ENCODE data around the gene NEU3.
A peak's percentile ranks its signal among the peaks of the same experiment; 100 is the strongest.

Gene NEU3

DNA sequence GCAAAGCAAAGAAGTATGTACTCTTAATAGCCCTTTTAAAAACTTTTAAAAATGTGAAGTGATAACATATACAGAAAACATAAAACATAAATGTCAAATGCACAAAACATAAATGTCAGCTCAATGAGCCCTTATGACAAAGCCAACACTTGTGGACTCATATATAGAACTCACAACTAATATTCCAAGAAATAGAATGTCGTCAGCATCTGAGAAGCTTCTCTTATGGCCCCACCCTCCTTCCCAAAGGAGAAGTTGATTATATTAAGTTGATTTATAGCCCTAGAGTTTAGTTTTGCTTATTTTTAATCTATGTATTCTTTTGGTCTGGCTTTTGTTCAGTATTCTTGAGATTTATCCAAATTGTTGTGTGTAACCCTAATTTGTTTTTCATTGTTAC is 13.8 kb downstream of the NEU3 start:
- no peak overlapping the region for H3K18ac ChIP-seq (ENCODE audit: low read length)
- H2BK15ac ChIP-seq (replicated peaks; ENCODE audit: low read depth): no peak overlapping the region
- DNase-seq: no peak
- H3K79me1 ChIP-seq (ENCODE audit: low read length): no peaks in the 10 kb centered on the region
- H3K27me3 ChIP-seq (ENCODE audit: insufficient read depth, low read length, poor library complexity): no peaks in the 10 kb centered on the region
- H3K36me3 ChIP-seq (ENCODE audit: control insufficient read depth, insufficient read depth, low read length): peaks cover 4% of the 10 kb centered on the region
- no peak overlapping the region for H2AK5ac ChIP-seq (ENCODE audit: low read length)
- H3K23ac ChIP-seq (ENCODE audit: low read length): no peak overlapping the region
- no peak overlapping the region for H3K56ac ChIP-seq (ENCODE audit: low read length)
- WGBS (ENCODE audit: extremely low coverage, insufficient coverage, low lambda C conversion rate): no CpG with 5 or more reads among the region's 1 CpG
- H3K27ac ChIP-seq (ENCODE audit: low read depth, low read length): no peak overlapping the region
- H4K5ac ChIP-seq (ENCODE audit: low read length): no peak overlapping the region
- no peak overlapping the region for H3K4me2 ChIP-seq (ENCODE audit: low read length)
- H3K4me1 ChIP-seq (ENCODE audit: control insufficient read depth, low read depth, low read length): no peaks in the 10 kb centered on the region
- H3K4ac ChIP-seq (ENCODE audit: low read depth, low read length): no peak overlapping the region
- no peaks in the 10 kb centered on the region for H3K79me2 ChIP-seq (ENCODE audit: control insufficient read depth, insufficient read depth, low read length)
- H2BK5ac ChIP-seq (ENCODE audit: low read length): no peak overlapping the region
- H4K8ac ChIP-seq (ENCODE audit: low read depth, low read length): no peak overlapping the region
- no peak overlapping the region for H3K9ac ChIP-seq (ENCODE audit: low read length)
- no peak overlapping the region for H2BK120ac ChIP-seq (ENCODE audit: low read depth, low read length)
- H3K4me3 ChIP-seq (ENCODE audit: low read length): no peak overlapping the region

DNA sequence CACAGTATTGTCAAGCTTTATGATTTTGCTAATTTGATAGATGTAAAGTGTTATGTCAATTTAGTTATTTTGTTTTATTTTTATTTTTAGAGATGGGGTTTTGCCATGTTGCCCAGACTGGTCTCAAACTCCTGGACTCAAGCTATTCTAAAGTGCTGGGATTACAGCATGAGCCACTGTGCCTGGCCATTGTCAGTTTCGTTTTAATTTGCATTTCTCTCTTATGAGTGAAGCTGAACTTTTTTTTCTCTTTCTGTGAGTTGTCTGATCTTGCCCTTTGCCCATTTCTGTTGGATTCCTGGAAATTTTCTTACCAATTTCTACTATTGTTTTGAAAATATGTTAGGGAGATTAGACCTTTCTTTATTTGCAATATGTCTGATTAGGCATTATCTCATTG is 15.5 kb downstream of the NEU3 start:
- Histone ChIP-seq H3K79me2 (ENCODE audit: control insufficient read depth, insufficient read depth, low read length) (no peaks in the 10 kb centered on the region), H3K4me2 (ENCODE audit: low read length) (no peak overlapping the region), H3K27ac (ENCODE audit: low read depth, low read length) (no peak overlapping the region), H3K79me1 (ENCODE audit: low read length) (no peaks in the 10 kb centered on the region), H2BK15ac (replicated peaks; ENCODE audit: low read depth) (no peak overlapping the region), H3K18ac (ENCODE audit: low read length) (no peak overlapping the region), H3K27me3 (ENCODE audit: insufficient read depth, low read length, poor library complexity) (no peaks in the 10 kb centered on the region), H2BK5ac (ENCODE audit: low read length) (no peak overlapping the region), H4K5ac (ENCODE audit: low read length) (no peak overlapping the region), H2BK120ac (ENCODE audit: low read depth, low read length) (no peak overlapping the region), H3K36me3 (ENCODE audit: control insufficient read depth, insufficient read depth, low read length) (peaks cover 4% of the 10 kb centered on the region), H3K56ac (ENCODE audit: low read length) (no peak overlapping the region), H3K4me1 (ENCODE audit: control insufficient read depth, low read depth, low read length) (no peaks in the 10 kb centered on the region), H3K4me3 (ENCODE audit: low read length) (no peak overlapping the region), H2AK5ac (ENCODE audit: low read length) (no peak overlapping the region), H3K4ac (ENCODE audit: low read depth, low read length) (no peak overlapping the region), H3K9ac (ENCODE audit: low read length) (no peak overlapping the region), H4K8ac (ENCODE audit: low read depth, low read length) (no peak overlapping the region), H3K23ac (ENCODE audit: low read length) (no peak overlapping the region)
- no CpG with 5 or more reads among the region's 1 CpG for WGBS (ENCODE audit: extremely low coverage, insufficient coverage, low lambda C conversion rate)
- DNase-seq: no peak

GRCh38 chr11:75011357-75011756 is 22.6 kb downstream of the NEU3 start:
- Histone ChIP-seq H2BK15ac (replicated peaks; ENCODE audit: low read depth) (no peak overlapping the region), H3K4me1 (ENCODE audit: control insufficient read depth, low read depth, low read length) (no peaks in the 10 kb centered on the region), H3K9ac (ENCODE audit: low read length) (no peak overlapping the region), H3K4me2 (ENCODE audit: low read length) (no peak overlapping the region), H2AK5ac (ENCODE audit: low read length) (no peak overlapping the region), H3K36me3 (ENCODE audit: control insufficient read depth, insufficient read depth, low read length) (no peaks in the 10 kb centered on the region), H3K56ac (ENCODE audit: low read length) (no peak overlapping the region), H3K4me3 (ENCODE audit: low read length) (no peak overlapping the region), H3K27ac (ENCODE audit: low read depth, low read length) (no peak overlapping the region), H4K8ac (ENCODE audit: low read depth, low read length) (no peak overlapping the region), H3K23ac (ENCODE audit: low read length) (no peak overlapping the region), H3K18ac (ENCODE audit: low read length) (no peak overlapping the region), H2BK120ac (ENCODE audit: low read depth, low read length) (no peak overlapping the region), H3K27me3 (ENCODE audit: insufficient read depth, low read length, poor library complexity) (no peaks in the 10 kb centered on the region), H3K79me2 (ENCODE audit: control insufficient read depth, insufficient read depth, low read length) (no peaks in the 10 kb centered on the region), H3K4ac (ENCODE audit: low read depth, low read length) (no peak overlapping the region), H2BK5ac (ENCODE audit: low read length) (no peak overlapping the region), H3K79me1 (ENCODE audit: low read length) (no peaks in the 10 kb centered on the region), H4K5ac (ENCODE audit: low read length) (no peak overlapping the region)
- DNase-seq: no peak
- no CpG with 5 or more reads among the region's 2 CpGs for WGBS (ENCODE audit: extremely low coverage, insufficient coverage, low lambda C conversion rate)

GRCh38 chr11:75011872-75012271 is 23.1 kb downstream of the NEU3 start:
- Histone ChIP-seq H4K8ac (ENCODE audit: low read depth, low read length) (no peak overlapping the region), H3K36me3 (ENCODE audit: control insufficient read depth, insufficient read depth, low read length) (no peaks in the 10 kb centered on the region), H3K79me2 (ENCODE audit: control insufficient read depth, insufficient read depth, low read length) (no peaks in the 10 kb centered on the region), H2BK120ac (ENCODE audit: low read depth, low read length) (no peak overlapping the region), H3K56ac (ENCODE audit: low read length) (no peak overlapping the region), H2BK5ac (ENCODE audit: low read length) (no peak overlapping the region), H4K5ac (ENCODE audit: low read length) (no peak overlapping the region), H3K4me3 (ENCODE audit: low read length) (no peak overlapping the region), H3K4ac (ENCODE audit: low read depth, low read length) (no peak overlapping the region), H3K27ac (ENCODE audit: low read depth, low read length) (no peak overlapping the region), H3K4me2 (ENCODE audit: low read length) (no peak overlapping the region), H2BK15ac (replicated peaks; ENCODE audit: low read depth) (no peak overlapping the region), H3K27me3 (ENCODE audit: insufficient read depth, low read length, poor library complexity) (no peaks in the 10 kb centered on the region), H3K9ac (ENCODE audit: low read length) (no peak overlapping the region), H3K4me1 (ENCODE audit: control insufficient read depth, low read depth, low read length) (no peaks in the 10 kb centered on the region), H3K79me1 (ENCODE audit: low read length) (no peaks in the 10 kb centered on the region), H3K18ac (ENCODE audit: low read length) (no peak overlapping the region), H3K23ac (ENCODE audit: low read length) (no peak overlapping the region), H2AK5ac (ENCODE audit: low read length) (no peak overlapping the region)
- no peak for DNase-seq
- no CpG with 5 or more reads among the region's 6 CpGs for WGBS (ENCODE audit: extremely low coverage, insufficient coverage, low lambda C conversion rate)

GRCh38 chr11:75013051-75013450 is 24.3 kb downstream of the NEU3 start:
- DNase-seq: peak; percentile 25
- no peaks in the 10 kb centered on the region for H3K79me1 ChIP-seq (ENCODE audit: low read length)
- no peaks in the 10 kb centered on the region for H3K4me1 ChIP-seq (ENCODE audit: control insufficient read depth, low read depth, low read length)
- no peak overlapping the region for H4K5ac ChIP-seq (ENCODE audit: low read length)
- H3K4me2 ChIP-seq (ENCODE audit: low read length): no peak overlapping the region
- H3K27ac ChIP-seq (ENCODE audit: low read depth, low read length): no peak overlapping the region
- no peaks in the 10 kb centered on the region for H3K79me2 ChIP-seq (ENCODE audit: control insufficient read depth, insufficient read depth, low read length)
- H2BK15ac ChIP-seq (replicated peaks; ENCODE audit: low read depth): no peak overlapping the region
- no peak overlapping the region for H4K8ac ChIP-seq (ENCODE audit: low read depth, low read length)
- no peak overlapping the region for H2BK120ac ChIP-seq (ENCODE audit: low read depth, low read length)
- no peak overlapping the region for H3K4ac ChIP-seq (ENCODE audit: low read depth, low read length)
- no peak overlapping the region for H2BK5ac ChIP-seq (ENCODE audit: low read length)
- no peak overlapping the region for H2AK5ac ChIP-seq (ENCODE audit: low read length)
- H3K36me3 ChIP-seq (ENCODE audit: control insufficient read depth, insufficient read depth, low read length): no peaks in the 10 kb centered on the region
- H3K56ac ChIP-seq (ENCODE audit: low read length): no peak overlapping the region
- H3K23ac ChIP-seq (ENCODE audit: low read length): no peak overlapping the region
- H3K9ac ChIP-seq (ENCODE audit: low read length): no peak overlapping the region
- no peak overlapping the region for H3K18ac ChIP-seq (ENCODE audit: low read length)
- no peaks in the 10 kb centered on the region for H3K27me3 ChIP-seq (ENCODE audit: insufficient read depth, low read length, poor library complexity)
- no peak overlapping the region for H3K4me3 ChIP-seq (ENCODE audit: low read length)

- no CpG with 5 or more reads among the region's 1 CpG for WGBS (ENCODE audit: extremely low coverage, insufficient coverage, low lambda C conversion rate)
- Histone ChIP-seq H3K27me3 (ENCODE audit: insufficient read depth, low read length, poor library complexity) (no peaks in the 10 kb centered on the region), H2BK15ac (replicated peaks; ENCODE audit: low read depth) (no peak overlapping the region), H2BK5ac (ENCODE audit: low read length) (no peak overlapping the region), H3K4me3 (ENCODE audit: low read length) (no peak overlapping the region), H3K4me1 (ENCODE audit: control insufficient read depth, low read depth, low read length) (no peaks in the 10 kb centered on the region), H3K18ac (ENCODE audit: low read length) (no peak overlapping the region), H4K8ac (ENCODE audit: low read depth, low read length) (no peak overlapping the region), H3K79me1 (ENCODE audit: low read length) (no peaks in the 10 kb centered on the region), H3K79me2 (ENCODE audit: control insufficient read depth, insufficient read depth, low read length) (no peaks in the 10 kb centered on the region), H3K4me2 (ENCODE audit: low read length) (no peak overlapping the region), H3K23ac (ENCODE audit: low read length) (no peak overlapping the region), H3K27ac (ENCODE audit: low read depth, low read length) (no peak overlapping the region), H2AK5ac (ENCODE audit: low read length) (no peak overlapping the region), H3K4ac (ENCODE audit: low read depth, low read length) (no peak overlapping the region), H3K36me3 (ENCODE audit: control insufficient read depth, insufficient read depth, low read length) (no peaks in the 10 kb centered on the region), H3K56ac (ENCODE audit: low read length) (no peak overlapping the region), H4K5ac (ENCODE audit: low read length) (no peak overlapping the region), H2BK120ac (ENCODE audit: low read depth, low read length) (no peak overlapping the region), H3K9ac (ENCODE audit: low read length) (no peak overlapping the region)
- peak; percentile 10 for DNase-seq
Measured at GRCh38 chr11:75014129-75014528, 25.4 kb downstream of the NEU3 start.
